Measurements from ENCODE around the gene KANSL1.
A peak's percentile ranks its signal among the peaks of the same experiment; 100 is the strongest.
"Not testable (repeated sequence)": the region's sequence is repeated elsewhere in the genome, so short reads cannot be mapped to it uniquely, and the experiment has no call there.

Gene KANSL1

DNA sequence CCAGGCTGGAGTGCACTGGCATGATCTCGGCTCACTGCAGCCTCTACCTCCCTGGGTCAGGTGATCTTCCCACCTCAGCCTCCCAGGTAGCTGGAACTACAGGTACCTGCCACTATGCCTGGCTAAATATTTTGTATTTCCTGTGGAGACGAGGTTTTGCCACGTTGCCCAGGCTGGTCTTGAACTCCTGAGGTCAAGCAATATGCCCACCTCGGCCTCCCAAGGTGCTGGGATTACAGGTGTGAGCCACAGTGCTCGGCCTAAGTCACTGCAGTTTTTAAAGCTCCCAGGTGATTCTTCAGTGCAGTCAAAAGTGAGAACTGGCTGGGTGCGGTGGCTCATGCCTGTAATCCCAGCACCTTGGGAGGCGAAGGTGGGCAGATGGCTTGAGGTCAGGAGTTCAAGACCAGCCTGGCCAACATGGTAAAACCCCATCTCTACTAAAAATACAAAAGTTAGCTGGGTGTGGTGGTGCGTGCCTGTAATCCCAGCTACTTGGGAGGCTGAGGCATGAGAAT, 173.8 kb downstream of the KANSL1 start:
- not testable (repeated sequence) for DNase-seq (ENCODE audit: low read depth)

DNA sequence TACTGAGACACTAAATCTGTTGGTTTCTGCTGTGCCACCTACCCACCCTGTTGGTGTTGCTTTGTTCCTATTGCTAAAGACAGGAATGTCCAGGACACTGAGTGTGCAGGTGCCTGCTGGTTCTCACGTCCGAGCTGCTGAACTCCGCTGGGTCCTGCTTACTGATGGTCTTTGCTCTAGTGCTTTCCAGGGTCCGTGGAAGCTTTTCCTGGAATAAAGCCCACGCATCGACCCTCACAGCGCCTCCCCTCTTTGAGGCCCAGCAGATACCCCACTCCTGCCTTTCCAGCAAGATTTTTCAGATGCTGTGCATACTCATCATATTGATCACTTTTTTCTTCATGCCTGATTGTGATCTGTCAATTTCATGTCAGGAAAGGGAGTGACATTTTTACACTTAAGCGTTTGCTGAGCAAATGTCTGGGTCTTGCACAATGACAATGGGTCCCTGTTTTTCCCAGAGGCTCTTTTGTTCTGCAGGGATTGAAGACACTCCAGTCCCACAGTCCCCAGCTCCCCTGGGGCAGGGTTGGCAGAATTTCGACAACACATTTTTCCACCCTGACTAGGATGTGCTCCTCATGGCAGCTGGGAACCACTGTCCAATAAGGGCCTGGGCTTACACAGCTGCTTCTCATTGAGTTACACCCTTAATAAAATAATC, 179.6 kb downstream of the KANSL1 start:
- no peak for DNase-seq (ENCODE audit: low read depth)

DNA sequence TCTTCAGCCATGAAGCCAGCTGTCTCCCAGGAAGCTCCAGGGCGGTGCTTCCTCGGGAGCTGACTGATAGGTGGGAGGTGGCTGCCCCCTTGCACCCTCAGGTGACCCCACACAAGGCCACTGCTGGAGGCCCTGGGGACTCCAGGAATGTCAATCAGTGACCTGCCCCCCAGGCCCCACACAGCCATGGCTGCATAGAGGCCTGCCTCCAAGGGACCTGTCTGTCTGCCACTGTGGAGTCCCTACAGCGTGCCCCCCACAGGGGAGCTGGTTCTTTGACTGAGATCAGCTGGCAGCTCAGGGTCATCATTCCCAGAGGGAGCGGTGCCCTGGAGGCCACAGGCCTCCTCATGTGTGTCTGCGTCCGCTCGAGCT, 180.1 kb downstream of the KANSL1 start:
- no peak for DNase-seq (ENCODE audit: low read depth)

DNA sequence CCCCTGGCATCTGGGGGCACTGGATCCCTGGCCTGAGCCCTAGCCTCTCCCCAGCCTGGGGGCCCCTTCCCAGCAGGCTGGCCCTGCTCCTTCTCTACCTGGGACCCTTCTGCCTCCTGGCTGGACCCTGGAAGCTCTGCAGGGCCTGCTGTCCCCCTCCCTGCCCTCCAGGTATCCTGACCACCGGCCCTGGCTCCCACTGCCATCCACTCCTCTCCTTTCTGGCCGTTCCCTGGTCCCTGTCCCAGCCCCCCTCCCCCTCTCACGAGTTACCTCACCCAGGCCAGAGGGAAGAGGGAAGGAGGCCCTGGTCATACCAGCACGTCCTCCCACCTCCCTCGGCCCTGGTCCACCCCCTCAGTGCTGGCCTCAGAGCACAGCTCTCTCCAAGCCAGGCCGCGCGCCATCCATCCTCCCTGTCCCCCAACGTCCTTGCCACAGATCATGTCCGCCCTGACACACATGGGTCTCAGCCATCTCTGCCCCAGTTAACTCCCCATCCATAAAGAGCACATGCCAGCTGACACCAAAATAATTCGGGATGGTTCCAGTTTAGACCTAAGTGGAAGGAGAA, 180.6 kb downstream of the KANSL1 start:
- no peak for DNase-seq (ENCODE audit: low read depth)

DNA sequence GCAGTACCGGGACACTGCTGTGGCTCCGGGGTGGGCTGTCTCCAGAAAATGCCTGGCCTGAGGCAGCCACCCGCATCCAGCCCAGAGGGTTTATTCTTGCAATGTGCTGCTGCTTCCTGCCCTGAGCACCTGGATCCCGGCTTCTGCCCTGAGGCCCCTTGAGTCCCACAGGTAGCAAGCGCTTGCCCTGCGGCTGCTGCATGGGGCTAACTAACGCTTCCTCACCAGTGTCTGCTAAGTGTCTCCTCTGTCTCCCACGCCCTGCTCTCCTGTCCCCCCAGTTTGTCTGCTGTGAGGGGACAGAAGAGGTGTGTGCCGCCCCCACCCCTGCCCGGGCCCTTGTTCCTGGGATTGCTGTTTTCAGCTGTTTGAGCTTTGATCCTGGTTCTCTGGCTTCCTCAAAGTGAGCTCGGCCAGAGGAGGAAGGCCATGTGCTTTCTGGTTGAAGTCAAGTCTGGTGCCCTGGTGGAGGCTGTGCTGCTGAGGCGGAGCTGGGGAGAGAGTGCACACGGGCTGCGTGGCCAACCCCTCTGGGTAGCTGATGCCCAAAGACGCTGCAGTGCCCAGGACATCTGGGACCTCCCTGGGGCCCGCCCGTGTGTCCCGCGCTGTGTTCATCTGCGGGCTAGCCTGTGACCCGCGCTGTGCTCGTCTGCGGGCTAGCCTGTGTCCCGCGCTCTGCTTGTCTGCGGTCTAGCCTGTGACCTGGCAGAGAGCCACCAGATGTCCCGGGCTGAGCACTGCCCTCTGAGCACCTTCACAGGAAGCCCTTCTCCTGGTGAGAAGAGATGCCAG, 181.3 kb downstream of the KANSL1 start:
- DNase-seq (ENCODE audit: low read depth), result no peak

DNA sequence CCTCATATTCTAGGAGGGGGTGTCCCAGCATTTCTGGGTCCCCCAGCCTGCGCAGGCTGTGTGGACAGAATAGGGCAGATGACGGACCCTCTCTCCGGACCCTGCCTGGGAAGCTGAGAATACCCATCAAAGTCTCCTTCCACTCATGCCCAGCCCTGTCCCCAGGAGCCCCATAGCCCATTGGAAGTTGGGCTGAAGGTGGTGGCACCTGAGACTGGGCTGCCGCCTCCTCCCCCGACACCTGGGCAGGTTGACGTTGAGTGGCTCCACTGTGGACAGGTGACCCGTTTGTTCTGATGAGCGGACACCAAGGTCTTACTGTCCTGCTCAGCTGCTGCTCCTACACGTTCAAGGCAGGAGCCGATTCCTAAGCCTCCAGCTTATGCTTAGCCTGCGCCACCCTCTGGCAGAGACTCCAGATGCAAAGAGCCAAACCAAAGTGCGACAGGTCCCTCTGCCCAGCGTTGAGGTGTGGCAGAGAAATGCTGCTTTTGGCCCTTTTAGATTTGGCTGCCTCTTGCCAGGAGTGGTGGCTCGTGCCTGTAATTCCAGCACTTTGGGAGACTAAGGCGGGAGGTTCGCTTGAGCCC, 182.5 kb downstream of the KANSL1 start:
- DNase-seq (ENCODE audit: low read depth), result no peak

DNA sequence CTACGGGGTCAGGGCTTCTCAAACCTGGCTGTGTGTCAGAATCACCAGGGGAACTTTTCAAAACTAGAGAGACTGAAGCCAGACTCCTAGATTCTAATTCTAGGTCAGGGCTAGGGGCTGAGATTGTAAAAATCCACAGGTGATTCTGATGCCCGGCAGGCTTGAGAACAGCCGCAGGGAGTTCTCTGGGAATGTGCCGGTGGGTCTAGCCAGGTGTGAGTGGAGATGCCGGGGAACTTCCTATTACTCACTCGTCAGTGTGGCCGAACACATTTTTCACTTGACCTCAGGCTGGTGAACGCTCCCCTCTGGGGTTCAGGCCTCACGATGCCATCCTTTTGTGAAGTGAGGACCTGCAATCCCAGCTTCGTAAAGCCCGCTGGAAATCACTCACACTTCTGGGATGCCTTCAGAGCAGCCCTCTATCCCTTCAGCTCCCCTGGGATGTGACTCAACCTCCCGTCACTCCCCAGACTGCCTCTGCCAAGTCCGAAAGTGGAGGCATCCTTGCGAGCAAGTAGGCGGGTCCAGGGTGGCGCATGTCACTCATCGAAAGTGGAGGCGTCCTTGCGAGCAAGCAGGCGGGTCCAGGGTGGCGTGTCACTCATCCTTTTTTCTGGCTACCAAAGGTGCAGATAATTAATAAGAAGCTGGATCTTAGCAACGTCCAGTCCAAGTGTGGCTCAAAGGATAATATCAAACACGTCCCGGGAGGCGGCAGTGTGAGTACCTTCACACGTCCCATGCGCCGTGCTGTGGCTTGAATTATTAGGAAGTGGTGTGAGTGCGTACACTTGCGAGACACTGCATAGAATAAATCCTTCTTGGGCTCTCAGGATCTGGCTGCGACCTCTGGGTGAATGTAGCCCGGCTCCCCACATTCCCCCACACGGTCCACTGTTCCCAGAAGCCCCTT, 183.3 kb downstream of the KANSL1 start:
- no peak for DNase-seq (ENCODE audit: low read depth)

DNA sequence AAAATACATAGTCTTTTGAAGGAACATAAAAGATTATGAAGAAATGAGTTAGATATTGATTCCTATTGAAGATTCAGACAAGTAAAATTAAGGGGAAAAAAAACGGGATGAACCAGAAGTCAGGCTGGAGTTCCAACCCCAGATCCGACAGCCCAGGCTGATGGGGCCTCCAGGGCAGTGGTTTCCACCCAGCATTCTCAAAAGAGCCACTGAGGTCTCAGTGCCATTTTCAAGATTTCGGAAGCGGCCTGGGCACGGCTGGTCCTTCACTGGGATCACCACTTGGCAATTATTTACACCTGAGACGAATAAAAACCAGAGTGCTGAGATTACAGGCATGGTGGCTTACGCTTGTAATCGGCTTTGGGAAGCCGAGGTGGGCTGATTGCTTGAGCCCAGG, 184.6 kb downstream of the KANSL1 start:
- DNase-seq (ENCODE audit: low read depth), result no peak

DNA sequence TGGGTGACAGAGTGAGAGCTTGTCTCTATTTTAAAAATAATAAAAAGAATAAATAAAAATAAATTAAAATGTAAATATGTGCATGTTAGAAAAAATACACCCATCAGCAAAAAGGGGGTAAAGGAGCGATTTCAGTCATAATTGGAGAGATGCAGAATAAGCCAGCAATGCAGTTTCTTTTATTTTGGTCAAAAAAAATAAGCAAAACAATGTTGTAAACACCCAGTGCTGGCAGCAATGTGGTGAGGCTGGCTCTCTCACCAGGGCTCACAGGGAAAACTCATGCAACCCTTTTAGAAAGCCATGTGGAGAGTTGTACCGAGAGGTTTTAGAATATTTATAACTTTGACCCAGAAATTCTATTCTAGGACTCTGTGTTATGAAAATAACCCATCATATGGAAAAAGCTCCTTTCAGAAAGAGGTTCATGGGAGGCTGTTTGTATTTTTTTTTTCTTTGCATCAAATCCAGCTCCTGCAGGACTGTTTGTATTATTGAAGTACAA, 185.7 kb downstream of the KANSL1 start:
- DNase-seq (ENCODE audit: low read depth), result no peak

DNA sequence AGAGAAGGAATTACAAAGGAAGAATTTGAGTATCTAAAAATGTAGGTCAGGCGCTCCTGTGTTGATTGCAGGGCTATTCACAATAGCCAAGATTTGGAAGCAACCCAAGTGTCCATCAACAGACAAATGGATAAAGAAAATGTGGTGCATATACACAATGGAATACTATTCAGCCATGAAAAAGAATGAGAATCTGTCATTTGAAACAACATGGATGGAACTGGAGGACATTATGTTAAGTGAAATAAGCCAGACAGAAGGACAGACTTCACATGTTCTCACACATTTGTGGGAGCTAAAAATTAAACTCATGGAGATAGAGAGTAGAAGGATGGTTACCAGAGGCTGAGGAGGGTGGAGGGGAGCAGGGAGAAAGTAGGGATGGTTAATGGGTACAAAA, 187.1 kb downstream of the KANSL1 start:
- DNase-seq (ENCODE audit: low read depth), result not testable (repeated sequence)

DNA sequence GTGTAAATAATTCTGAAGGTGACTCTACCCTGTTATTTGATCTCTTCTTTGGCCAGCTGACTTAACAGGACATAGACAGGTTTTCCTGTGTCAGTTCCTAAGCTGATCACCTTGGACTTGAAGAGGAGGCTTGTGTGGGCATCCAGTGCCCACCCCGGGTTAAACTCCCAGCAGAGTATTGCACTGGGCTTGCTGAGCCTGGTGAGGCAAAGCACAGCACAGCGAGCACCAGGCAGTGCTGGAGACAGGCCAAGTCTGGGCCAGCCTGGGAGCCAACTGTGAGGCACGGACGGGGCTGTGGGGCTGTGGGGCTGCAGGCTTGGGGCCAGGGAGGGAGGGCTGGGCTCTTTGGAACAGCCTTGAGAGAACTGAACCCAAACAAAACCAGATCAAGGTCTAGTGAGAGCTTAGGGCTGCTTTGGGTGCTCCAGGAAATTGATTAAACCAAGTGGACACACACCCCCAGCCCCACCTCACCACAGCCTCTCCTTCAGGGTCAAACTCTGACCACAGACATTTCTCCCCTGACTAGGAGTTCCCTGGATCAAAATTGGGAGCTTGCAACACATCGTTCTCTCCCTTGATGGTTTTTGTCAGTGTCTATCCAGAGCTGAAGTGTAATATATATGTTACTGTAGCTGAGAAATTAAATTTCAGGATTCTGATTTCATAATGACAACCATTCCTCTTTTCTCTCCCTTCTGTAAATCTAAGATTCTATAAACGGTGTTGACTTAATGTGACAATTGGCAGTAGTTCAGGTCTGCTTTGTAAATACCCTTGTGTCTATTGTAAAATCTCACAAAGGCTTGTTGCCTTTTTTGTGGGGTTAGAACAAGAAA, 189.1 kb downstream of the KANSL1 start:
- no peak for DNase-seq (ENCODE audit: low read depth)

DNA sequence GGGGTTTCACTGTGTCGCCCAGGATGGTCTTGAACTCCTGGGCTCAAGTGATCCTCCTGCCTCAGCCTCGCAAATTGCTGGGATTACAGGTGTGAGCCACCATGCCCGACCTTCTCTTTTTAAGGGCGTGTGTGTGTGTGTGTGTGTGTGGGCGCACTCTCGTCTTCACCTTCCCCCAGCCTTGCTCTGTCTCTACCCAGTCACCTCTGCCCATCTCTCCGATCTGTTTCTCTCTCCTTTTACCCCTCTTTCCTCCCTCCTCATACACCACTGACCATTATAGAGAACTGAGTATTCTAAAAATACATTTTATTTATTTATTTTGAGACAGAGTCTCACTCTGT, 190.3 kb downstream of the KANSL1 start:
- no peak for DNase-seq (ENCODE audit: low read depth)

DNA sequence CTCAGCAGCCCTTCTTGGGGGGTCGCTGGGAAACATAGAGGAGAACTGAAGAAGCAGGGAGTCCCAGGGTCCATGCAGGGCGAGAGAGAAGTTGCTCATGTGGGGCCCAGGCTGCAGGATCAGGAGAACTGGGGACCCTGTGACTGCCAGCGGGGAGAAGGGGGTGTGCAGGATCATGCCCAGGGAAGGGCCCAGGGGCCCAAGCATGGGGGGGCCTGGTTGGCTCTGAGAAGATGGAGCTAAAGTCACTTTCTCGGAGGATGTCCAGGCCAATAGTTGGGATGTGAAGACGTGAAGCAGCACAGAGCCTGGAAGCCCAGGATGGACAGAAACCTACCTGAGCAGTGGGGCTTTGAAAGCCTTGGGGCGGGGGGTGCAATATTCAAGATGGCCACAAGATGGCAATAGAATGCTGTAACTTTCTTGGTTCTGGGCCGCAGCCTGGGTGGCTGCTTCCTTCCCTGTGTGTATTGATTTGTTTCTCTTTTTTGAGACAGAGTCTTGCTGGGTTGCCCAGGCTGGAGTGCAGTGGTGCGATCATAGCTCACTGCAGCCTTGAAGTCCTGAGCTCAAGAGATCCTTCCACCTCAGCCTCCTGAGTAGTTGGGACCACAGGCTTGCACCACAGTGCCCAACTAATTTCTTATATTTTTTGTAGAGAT, 190.8 kb downstream of the KANSL1 start:
- DNase-seq (ENCODE audit: low read depth), result peak; percentile 60

DNA sequence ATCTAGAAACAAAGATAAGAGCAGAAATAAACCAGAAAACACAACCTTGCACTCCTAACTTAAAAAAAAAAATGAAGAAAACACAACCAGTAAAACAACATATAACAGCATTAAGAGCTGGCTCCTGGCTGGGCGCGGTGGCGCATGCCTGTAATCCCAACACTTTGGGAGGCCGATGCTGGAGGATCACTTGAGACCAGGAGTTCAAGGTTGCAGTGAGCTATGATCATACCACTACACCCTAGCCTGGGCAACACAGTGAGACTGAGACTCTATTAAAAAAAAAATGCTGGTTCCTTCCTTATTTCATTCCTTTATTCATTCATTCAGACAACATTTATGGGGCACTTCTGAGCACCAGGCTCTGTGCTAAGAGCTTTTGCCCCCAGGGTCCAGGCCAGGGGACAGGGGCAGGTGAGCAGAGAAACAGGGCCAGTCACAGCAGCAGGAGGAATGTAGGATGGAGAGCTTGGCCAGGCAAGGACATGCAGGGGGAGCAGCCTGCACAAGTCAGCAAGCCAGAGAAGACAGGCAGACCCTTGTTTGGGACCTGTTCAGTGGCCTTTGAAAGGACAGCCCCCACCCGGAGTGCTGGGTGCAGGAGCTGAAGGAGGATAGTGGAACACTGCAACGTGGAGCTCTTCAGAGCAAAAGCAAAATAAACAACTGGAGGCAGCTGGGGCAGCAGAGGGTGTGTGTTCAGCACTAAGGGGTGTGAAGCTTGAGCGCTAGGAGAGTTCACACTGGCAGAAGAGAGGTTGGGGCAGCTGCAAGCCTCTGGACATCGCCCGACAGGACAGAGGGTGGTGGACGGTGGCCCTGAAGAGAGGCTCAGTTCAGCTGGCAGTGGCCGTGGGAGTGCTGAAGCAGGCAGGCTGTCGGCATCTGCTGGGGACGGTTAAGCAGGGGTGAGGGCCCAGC, 191.6 kb downstream of the KANSL1 start:
- DNase-seq (ENCODE audit: low read depth), result no peak

DNA sequence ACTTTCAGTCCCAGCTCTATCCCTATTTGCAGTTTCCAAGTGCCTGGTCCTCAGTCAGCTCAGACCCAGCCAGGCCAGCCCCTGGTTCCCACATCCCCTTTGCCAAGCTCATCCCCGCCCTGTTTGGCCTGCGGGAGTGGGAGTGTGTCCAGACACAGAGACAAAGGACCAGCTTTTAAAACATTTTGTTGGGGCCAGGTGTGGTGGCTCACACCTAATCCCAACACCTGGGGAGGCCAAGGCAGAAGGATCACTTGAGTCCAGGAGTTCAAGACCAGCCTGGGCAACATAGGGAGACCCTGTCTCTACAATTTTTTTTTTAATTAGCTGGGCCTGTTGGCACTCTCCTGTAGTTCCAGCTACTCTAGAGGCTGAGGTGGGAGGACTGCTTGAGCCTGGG, 192.5 kb downstream of the KANSL1 start:
- DNase-seq (ENCODE audit: low read depth), result no peak

DNA sequence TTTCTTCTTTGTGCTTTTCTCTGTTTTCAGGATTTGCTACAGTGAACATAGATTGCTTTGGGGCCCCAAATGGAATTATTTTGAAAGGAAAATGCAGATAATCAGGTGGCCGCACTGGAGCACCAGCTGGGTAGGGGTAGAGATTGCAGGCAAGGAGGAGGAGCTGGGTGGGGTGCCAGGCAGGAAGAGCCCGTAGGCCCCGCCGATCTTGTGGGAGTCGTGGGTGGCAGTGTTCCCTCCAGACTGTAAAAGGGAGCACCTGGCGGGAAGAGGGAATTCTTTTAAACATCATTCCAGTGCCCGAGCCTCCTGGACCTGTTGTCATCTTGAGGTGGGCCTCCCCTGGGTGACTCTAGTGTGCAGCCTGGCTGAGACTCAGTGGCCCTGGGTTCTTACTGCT, 192.9 kb downstream of the KANSL1 start:
- DNase-seq (ENCODE audit: low read depth), result no peak

DNA sequence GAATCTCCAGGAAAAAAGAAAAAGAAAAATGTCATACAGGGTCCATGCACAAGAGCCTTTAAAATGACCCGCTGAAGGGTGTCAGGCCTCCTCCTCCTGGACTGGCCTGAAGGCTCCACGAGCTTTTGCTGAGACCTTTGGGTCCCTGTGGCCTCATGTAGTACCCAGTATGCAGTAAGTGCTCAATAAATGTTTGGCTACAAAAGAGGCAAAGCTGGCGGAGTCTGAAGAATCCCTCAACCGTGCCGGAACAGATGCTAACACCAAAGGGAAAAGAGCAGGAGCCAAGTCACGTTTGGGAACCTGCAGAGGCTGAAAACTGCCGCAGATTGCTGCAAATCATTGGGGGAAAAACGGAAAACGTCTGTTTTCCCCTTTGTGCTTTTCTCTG, 193.3 kb downstream of the KANSL1 start:
- DNase-seq (ENCODE audit: low read depth), result no peak

DNA sequence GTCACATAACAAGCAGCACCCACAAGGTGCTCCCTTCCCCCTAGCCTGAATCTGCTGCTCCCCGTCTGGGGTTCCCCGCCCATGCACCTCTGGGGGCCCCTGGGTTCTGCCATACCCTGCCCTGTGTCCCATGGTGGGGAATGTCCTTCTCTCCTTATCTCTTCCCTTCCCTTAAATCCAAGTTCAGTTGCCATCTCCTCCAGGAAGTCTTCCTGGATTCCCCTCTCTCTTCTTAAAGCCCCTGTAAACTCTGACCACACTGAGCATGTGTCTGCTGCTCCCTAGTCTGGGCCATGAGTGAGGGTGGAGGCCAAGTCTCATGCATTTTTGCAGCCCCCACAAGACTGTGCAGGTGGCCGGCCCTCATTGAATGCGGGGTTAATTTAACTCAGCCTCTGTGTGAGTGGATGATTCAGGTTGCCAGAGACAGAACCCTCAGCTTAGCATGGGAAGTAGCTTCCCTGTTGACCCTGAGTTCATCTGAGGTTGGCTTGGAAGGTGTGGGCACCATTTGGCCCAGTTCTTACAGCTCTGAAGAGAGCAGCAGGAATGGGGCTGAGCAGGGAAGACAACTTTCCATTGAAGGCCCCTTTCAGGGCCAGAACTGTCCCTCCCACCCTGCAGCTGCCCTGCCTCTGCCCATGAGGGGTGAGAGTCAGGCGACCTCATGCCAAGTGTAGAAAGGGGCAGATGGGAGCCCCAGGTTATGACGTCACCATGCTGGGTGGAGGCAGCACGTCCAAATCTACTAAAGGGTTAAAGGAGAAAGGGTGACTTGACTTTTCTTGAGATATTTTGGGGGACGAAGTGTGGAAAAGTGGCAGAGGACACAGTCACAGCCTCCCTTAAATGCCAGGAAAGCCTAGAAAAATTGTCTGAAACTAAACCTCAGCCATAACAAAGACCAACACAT, 194.0 kb downstream of the KANSL1 start, which contains the start of gene STH:
STH (plus strand) TSS at position 264 of the 913 bp plus-strand sequence; CDS start at position 294, 30 bp downstream.
- no peak for DNase-seq (ENCODE audit: low read depth)

Data from stimulated activated CD8-positive, alpha-beta memory T cell treated with anti-CD3 and anti-CD28 coated beads, Interleukin-15, amount 100 ng/mL, for 1 hour (primary cell).